Measurements from ENCODE around the gene RAD51AP2.
"Not testable (repeated sequence)": the region's sequence is repeated elsewhere in the genome, so short reads cannot be mapped to it uniquely, and the experiment has no call there.

Gene RAD51AP2

GRCh38 chr2:17518212-17519154, at the start of gene RAD51AP2:
Gene RAD51AP2 (minus strand): TSS chr2:17518440. CDS start chr2:17518415, 25 bp downstream.
- intact Hi-C loops (cut with DNase I) = no loop called here
- DNase-seq = peak in 37 of 42 donors; percentile 10 to 63 (median 45)

- DNase-seq; intact Hi-C loops (cut with DNase I): not testable (repeated sequence)
Measured at GRCh38 chr2:17565726-17566125, 47.5 kb upstream of the RAD51AP2 start.

DNA sequence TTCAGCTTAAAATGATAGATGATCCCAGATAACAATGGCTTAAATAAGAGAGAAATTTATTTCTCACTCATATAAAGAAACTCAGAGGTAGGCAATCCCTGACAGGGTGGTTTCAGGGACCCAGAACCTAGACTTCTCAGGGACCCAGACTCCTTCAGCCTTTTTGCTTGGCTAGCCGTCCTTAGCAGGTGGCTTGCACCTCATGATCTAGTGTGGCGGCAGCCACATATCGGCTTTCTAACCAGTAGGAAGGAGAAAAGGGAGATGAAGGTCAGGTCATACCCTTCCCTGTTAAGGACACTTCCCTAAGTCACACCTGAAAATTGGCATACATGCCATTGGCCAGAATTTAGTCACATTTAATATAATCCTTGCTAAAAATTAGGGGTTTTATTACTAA, 40.6 kb upstream of the RAD51AP2 start:
- intact Hi-C loops (cut with DNase I) = no loop called here
- DNase-seq = no peak

DNA sequence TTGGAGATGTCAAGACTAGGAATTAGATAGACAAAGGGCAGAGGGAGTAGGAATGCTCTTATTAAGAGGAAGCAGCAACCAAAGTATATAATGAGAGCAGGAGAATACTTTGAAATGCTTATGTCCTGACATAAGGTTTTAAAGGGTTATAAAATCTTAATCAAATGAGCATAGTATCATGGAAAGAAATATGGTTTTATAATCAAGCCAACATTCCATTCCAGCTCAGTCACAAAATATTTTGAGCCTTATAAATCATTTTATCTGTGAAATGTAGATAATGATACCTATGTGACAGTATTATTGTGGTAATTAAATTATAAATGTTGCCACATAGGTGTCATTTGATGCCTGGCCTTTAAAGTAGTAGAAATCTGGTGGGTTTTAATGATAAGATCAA, 39.8 kb upstream of the RAD51AP2 start:
- intact Hi-C loops (cut with DNase I) = no loop called here

DNA sequence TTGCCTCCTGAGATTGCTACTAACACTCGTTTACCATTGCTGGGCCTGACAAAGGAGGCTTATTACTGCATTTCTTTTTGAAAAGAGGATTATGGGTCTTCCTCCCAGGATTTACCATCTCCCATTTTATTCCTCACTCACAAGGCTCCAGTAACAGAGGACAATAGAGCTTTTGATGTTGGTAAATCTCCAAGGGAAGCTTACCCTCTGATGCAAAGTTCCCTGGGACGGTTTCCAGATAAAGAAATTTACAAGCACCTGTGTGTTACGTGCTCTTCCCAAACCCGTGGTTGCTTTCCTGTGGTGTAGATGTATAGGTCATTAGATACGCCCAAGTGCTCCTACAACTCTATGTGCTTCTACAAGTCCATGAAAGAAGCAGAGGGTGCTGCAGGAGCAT, 39.4 kb upstream of the RAD51AP2 start:
- intact Hi-C loops (cut with DNase I) = no loop called here
- no peak for DNase-seq

More for the DNA sequence above, 39.8 kb upstream of the RAD51AP2 start:
- DNase-seq = no peak

DNA sequence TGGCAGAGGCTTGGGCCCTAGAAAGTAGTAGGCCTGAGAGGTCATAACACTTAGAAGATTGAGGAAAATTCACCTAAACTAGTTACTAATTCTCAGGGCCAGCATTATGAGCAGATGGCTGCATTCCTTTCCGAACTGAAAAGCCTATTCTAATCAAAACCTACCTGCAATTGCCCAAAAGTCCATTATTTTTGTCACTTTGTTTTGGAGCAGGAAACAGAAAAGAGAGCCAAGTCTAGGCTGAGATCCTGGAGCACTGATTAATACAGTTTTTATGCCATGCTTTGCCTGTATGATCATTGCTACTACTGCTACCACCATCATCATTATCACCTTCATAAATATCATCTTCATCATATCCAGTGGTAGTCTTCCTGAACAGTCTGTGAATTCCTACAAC, 36.9 kb upstream of the RAD51AP2 start:
- no peak for DNase-seq
- intact Hi-C loops (cut with DNase I) = no loop called here

- no peak for DNase-seq
- intact Hi-C loops (cut with DNase I) = no loop called here
Measured at GRCh38 chr2:17550907-17551306, 32.7 kb upstream of the RAD51AP2 start.

DNA sequence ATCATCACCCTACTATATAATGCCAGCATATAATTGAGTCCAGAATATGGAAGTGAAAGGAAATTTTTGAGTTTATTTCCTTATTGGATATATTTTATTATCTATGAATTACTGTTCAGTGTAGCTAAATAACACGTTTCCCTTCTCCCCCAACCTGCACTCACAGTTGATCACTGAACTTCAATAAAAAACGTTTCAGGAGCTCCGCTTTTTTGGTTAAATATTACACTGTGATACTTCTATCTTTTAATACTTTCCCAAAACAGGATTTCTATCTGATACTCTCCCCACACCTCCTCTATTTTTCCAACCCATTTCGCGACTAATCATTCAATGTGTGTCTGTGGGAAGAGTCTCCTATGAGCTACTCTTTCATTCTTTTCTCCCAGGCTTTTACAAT, 29.5 kb upstream of the RAD51AP2 start:
- DNase-seq = no peak
- intact Hi-C loops (cut with DNase I) = no loop called here

- intact Hi-C loops (cut with DNase I) = no loop called here
- no peak for DNase-seq
Measured at GRCh38 chr2:17547237-17547636, 29.0 kb upstream of the RAD51AP2 start.

GRCh38 chr2:17545680-17546613, 27.7 kb upstream of the RAD51AP2 start:
- intact Hi-C loops (cut with DNase I) = no loop called here
- no peak for DNase-seq

GRCh38 chr2:17544256-17544655, 26.0 kb upstream of the RAD51AP2 start:
- intact Hi-C loops (cut with DNase I) = no loop called here
- DNase-seq = no peak

- intact Hi-C loops (cut with DNase I) = no loop called here
- DNase-seq = no peak
Measured at GRCh38 chr2:17543848-17544247, 25.6 kb upstream of the RAD51AP2 start.

DNA sequence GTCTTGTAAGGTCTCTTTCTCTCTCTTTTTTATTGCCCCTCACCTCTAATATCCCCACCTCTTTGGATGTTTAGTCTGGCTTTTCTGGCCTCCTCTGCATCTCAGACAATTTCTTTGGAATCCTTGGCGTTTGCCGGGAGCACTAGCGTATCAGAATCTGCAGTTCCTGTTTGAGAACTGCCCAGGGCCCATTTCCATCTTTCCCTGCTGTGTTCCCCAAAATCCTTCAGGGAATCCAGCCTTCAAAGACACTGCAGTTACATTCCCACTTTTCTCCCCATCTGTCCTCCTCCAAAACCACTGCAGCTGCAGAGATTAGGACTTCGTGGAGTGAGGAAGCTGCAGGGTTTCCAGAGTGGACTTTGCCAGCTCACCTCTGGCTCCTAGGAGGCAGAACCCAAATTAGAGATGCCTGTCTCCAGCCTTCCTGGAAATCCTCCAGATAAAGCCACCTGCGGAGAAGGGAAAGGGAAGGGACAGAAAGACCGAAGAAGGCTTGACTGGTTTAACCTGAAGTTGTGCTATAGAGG, 25.0 kb upstream of the RAD51AP2 start:
- intact Hi-C loops (cut with DNase I) = no loop called here
- DNase-seq = no peak

DNA sequence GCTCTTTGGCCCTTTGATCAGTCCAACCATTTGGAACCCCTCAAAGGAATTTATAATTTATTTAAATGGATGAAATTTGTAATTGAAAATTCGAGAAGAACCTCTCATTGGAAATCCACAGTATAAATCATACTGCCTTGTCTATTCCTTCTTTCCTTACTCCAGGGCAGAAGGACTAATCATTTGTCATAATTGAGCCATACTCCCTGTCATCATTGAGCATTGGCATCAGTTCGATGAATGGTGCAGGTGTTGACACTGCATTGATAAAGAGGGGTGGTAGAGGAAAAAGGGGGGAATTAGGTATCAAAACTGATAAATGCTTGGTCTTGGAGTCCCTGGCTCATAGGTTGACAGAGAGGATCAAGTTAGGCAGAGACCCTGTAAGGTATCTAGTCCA, 24.2 kb upstream of the RAD51AP2 start:
- DNase-seq = no peak
- intact Hi-C loops (cut with DNase I) = no loop called here

GRCh38 chr2:17541531-17541950, 23.3 kb upstream of the RAD51AP2 start:
- intact Hi-C loops (cut with DNase I) = no loop called here
- no peak for DNase-seq

- no peak for DNase-seq
- intact Hi-C loops (cut with DNase I) = no loop called here
Measured at GRCh38 chr2:17540813-17541530, 22.7 kb upstream of the RAD51AP2 start.

- peak; percentile 26 to 83 (median 71) for DNase-seq
- intact Hi-C loops (cut with DNase I) = no loop called here
Measured at GRCh38 chr2:17540093-17540812, 22.0 kb upstream of the RAD51AP2 start, which contains the start of gene VSNL1. Gene VSNL1 (plus strand): TSS chr2:17540696. CDS start chr2:17592075, 51,379 bp downstream.

DNA sequence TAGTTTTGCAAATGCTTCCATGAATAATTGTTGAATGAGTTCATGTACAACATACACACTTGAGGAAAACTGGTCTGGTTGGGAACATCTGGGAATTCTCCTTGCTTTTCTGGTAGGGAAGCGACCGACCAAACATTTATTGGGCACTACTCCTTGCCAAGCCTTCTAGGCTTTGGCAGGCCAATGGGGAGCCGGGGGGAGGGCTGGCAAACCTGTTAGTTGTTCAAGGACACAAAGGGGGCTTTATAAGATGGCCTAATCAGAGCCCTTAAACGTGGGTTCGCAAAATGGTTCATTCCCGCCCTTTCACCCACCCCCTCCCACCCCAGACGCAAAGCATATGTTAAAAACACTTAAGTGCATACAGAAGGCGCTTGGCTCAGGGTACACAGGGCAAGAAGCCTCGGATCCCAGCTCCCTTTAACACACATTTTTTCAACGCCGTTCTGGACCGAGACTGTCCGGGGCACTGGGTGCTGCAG, 21.4 kb upstream of the RAD51AP2 start:
- intact Hi-C loops (cut with DNase I) = no loop called here
- peak in 2 of 42 donors; percentile 2 to 8 for DNase-seq

Data from head of caudate nucleus (tissue), 42 donors.